GM19438 (cell line): ENCODE data around the gene ZNF582.
"Not testable (repeated sequence)": the region's sequence is repeated elsewhere in the genome, so short reads cannot be mapped to it uniquely, and the experiment has no call there.

Experiments used
- ATAC-seq: cut with Tn5 transposase; IDR thresholded peaks from one replicate; pipeline ENCODE4 v1.9.1; 2021; ENCODE audit warnings: low read depth; ENCODE audit not compliant: unreplicated experiment

ZNF582 gene

GRCh38 chr19:56355517-56355916, 37.8 kb downstream of the ZNF582 start:
- ATAC-seq: no peak

- no peak for ATAC-seq
These were observed 42.1 kb downstream of the ZNF582 start for GRCh38 chr19:56351208-56351607.

- ATAC-seq: no peak
These were observed 42.8 kb downstream of the ZNF582 start for GRCh38 chr19:56350416-56351045.

GRCh38 chr19:56348289-56348877, 45.0 kb downstream of the ZNF582 start:
- ATAC-seq: no peak

- no peak for ATAC-seq
These were observed 46.1 kb downstream of the ZNF582 start for GRCh38 chr19:56347163-56347778.

- ATAC-seq: no peak
These were observed 51.4 kb downstream of the ZNF582 start for GRCh38 chr19:56341948-56342347.

- not testable (repeated sequence) for ATAC-seq
These were observed 54.3 kb downstream of the ZNF582 start for GRCh38 chr19:56339031-56339430.

- not testable (repeated sequence) for ATAC-seq
These were observed 56.3 kb downstream of the ZNF582 start for GRCh38 chr19:56337077-56337476.

GRCh38 chr19:56335371-56335770, 58.0 kb downstream of the ZNF582 start:
- ATAC-seq: not testable (repeated sequence)

- ATAC-seq: no peak
These were observed 59.8 kb downstream of the ZNF582 start for GRCh38 chr19:56333506-56333905.
